Pancreas (tissue), 10 donors: Measurements from ENCODE around the gene DTNBP1. TPM values are rescaled to one million over a fixed set of nuclear protein-coding genes. Genes with fewer than 3 reads are reported as not detected.

ENCODE experiments used
- ATAC-seq, 4 donors: fragments of 200-7000 bp; cut with Tn5 transposase; one replicate each; pipeline versions ENCODE4 v1.8.0 to v1.9.1; 2020; ENCODE audit warnings: mild to moderate bottlenecking in 4 of 4, moderate library complexity in 4 of 4
- DNase-seq, 6 donors: peaks; one replicate each; pipeline ENCODE4 v3.0.0-alpha.2; 2020
- FAIRE-seq: peaks from 2 replicates; lab custom pipeline; 2012; peaks lifted over from hg19 to GRCh38; lab: Jason Lieb, UNC
- H3K27ac ChIP-seq, 4 donors: fragments of 200-600 bp; sonication (generic); 1 replicate in 3 of 4; 2 replicates in 1 of 4; pipeline versions ENCODE4 v1.5.0 to v1.8.0; 2020
- H3K27me3 ChIP-seq, 4 donors: fragments of 200-600 bp; one replicate each; pipeline ENCODE4 v1.8.0; 2021
- H3K36me3 ChIP-seq, 3 donors: fragments of 200-600 bp; sonication (generic) in 1 of 3; one replicate each; pipeline versions ENCODE4 v1.5.0 to v1.8.0; 2020 to 2021
- H3K4me1 ChIP-seq, 3 donors: fragments of 200-600 bp; one replicate each; pipeline ENCODE4 v1.8.0; 2021
- H3K4me3 ChIP-seq, 4 donors: fragments of 200-600 bp; sonication (generic) in 2 of 4; one replicate each; pipeline versions ENCODE4 v1.5.0 to v1.8.0; 2020 to 2021
- H3K9me3 ChIP-seq, 4 donors: fragments of 200-600 bp; one replicate each; pipeline ENCODE4 v1.8.0; 2021
- CTCF ChIP-seq, 4 donors: fragments of 200-600 bp; sonication (generic) in 3 of 4; IDR thresholded peaks; one replicate each; pipeline versions ENCODE4 v1.5.0 to v1.8.0; 2021; ENCODE audit warnings: antibody characterized with exemption in 4 of 4
- WGBS, 2 donors: extraction: QIAGEN DNeasy Blood & Tissue Kit; methylation state at CpG; one replicate each; pipeline ENCODE4 v1.1.7; 2013; 5-methylcytosine and 5-hydroxymethylcytosine counted together
- intact Hi-C, 3 donors: fragments of 100-400 bp; cut with DNase I; formaldehyde crosslinking; loops; one replicate each; pipeline versions ENCODE4 v1.11.1 to v1.14.2; 2022
- polyA plus RNA-seq, 2 donors: library from polyadenylated mRNA; stranded (reverse); fragments of 200-250 nt; gene quantifications; one replicate each; pipeline ENCODE4 v1.2.3, GENCODE V29; 2013
- total RNA-seq, 6 donors: library from RNA; stranded (reverse); fragmentation: NEBNext Ultra II Directional in 4 of 6; extraction: Animal tissue kit (Norgen Biotek cat#: 25700) in 4 of 6; gene quantifications; one replicate each; pipeline versions ENCODE4 v1.2.1 to v1.2.4, GENCODE V29; 2021 to 2023
- donor health status: healthy with polysubstance abuse.
- donor health status: DM: no; HTN: no; CAD: no; lungs with moderate emphysema.
- donor health status: DM: no; HTN: no; CAD: no.
- donor health status: control.
- donor health status: control.
- donor health status: Bipolar disorder and iron deficiency.
- donor health status: DM: yes; HTN: yes; CAD: no.
- donor health status: DM: no; HTN: no; CAD: no.
- donor health status: DM: no; HTN: no; CAD: no.
- donor health status: DM: yes; HTN: yes; CAD: no.

DTNBP1 gene
- total and polyA plus RNA-seq, 8 donors, result 6.5 to 11.5 (median 8.0) TPM

- ATAC-seq (no peak), FAIRE-seq (no peak), DNase-seq (no peak)
- peaks cover 0 to 7% (median 0%) of the 10 kb centered on the region in 3 donors for H3K4me1 ChIP-seq
- no peak for TF ChIP-seq CTCF (IDR thresholded peaks at IDR 0.05)
- H3K36me3 ChIP-seq, result peaks cover 0 to 20% (median 7%) of the 10 kb centered on the region in 3 donors
- no peaks in the 10 kb centered on the region for H3K27me3 ChIP-seq
- no peak overlapping the region for H3K27ac ChIP-seq
- intact Hi-C loops, result no loop called here
- H3K4me3 ChIP-seq, result no peak overlapping the region
- no peaks in the 10 kb centered on the region for H3K9me3 ChIP-seq
- 95 to 97% methylated on average over 14 of the region's 14 CpGs for WGBS, 2 donors
These were observed 137.9 kb downstream of the DTNBP1 start for GRCh38 chr6:15524861-15525401.

GRCh38 chr6:15523679-15524630, 138.9 kb downstream of the DTNBP1 start:
- TF ChIP-seq CTCF (IDR thresholded peaks at IDR 0.05), result no peak
- 97% methylated on average over 23 of the region's 23 CpGs for WGBS, 2 donors
- DNase-seq (no peak), FAIRE-seq (no peak), ATAC-seq (no peak)
- H3K27me3 ChIP-seq, result no peaks in the 10 kb centered on the region
- H3K4me3 ChIP-seq, result no peak overlapping the region
- intact Hi-C loops, result no loop called here
- H3K4me1 ChIP-seq, result peaks cover 0 to 7% (median 0%) of the 10 kb centered on the region in 3 donors
- H3K36me3 ChIP-seq, result peaks cover 0 to 20% (median 10%) of the 10 kb centered on the region in 3 donors
- H3K27ac ChIP-seq, result no peak overlapping the region
- H3K9me3 ChIP-seq, result no peaks in the 10 kb centered on the region

GRCh38 chr6:15522856-15523529, 139.8 kb downstream of the DTNBP1 start:
- WGBS, 2 donors, result 80 to 87% methylated on average over 16 of the region's 16 CpGs
- H3K36me3 ChIP-seq, result peaks cover 0 to 29% (median 11%) of the 10 kb centered on the region in 3 donors
- intact Hi-C loops, result no loop called here
- no peaks in the 10 kb centered on the region for H3K27me3 ChIP-seq
- H3K27ac ChIP-seq, result peak overlapping the region in 2 of 4 donors; percentile 51 to 56
- DNase-seq, result no peak
- TF ChIP-seq CTCF (IDR thresholded peaks at IDR 0.05), result no peak
- H3K4me1 ChIP-seq, result peaks cover 0 to 7% (median 0%) of the 10 kb centered on the region in 3 donors
- FAIRE-seq, result no peak
- peak; percentile 20 to 51 (median 42) for ATAC-seq
- no peak overlapping the region for H3K4me3 ChIP-seq
- no peaks in the 10 kb centered on the region for H3K9me3 ChIP-seq

GRCh38 chr6:15522427-15522826, 140.4 kb downstream of the DTNBP1 start:
- FAIRE-seq (no peak), ATAC-seq (peak; percentile 49 to 80 (median 71)), DNase-seq (no peak)
- H3K9me3 ChIP-seq, result no peaks in the 10 kb centered on the region
- H3K4me3 ChIP-seq, result no peak overlapping the region
- H3K27me3 ChIP-seq, result no peaks in the 10 kb centered on the region
- TF ChIP-seq CTCF (IDR thresholded peaks at IDR 0.05), result no peak
- peaks cover 0 to 7% (median 0%) of the 10 kb centered on the region in 3 donors for H3K4me1 ChIP-seq
- peaks cover 0 to 35% (median 11%) of the 10 kb centered on the region in 3 donors for H3K36me3 ChIP-seq
- H3K27ac ChIP-seq, result peak overlapping the region in 2 of 4 donors; percentile 51 to 56
- 67 to 71% methylated on average over 6 of the region's 6 CpGs for WGBS, 2 donors
- intact Hi-C loops, result no loop called here
